PC-3 (cell line): Measurements from ENCODE around the gene SLC39A11. TPM values are rescaled to one million over a fixed set of nuclear protein-coding genes. Genes with fewer than 3 reads are reported as not detected.
A peak's percentile ranks its signal among the peaks of the same experiment; 100 is the strongest.

Experiments
- ATAC-seq: fragments of 200-7000 bp; cut with Tn5 transposase; 2 replicates; pipeline ENCODE4 v1.9.1; 2020; ENCODE audit warnings: mild to moderate bottlenecking, moderate library complexity
- BruUV-seq: library from RNA; stranded (reverse); fragments of 400-500 nt; replicated peaks from 2 replicates; lab custom pipeline; 2021; lab: Mats Ljungman, UMichigan
- CTCF ChIA-PET: fragments of 300-600 bp; sonication (Branson Sonifier 250); formaldehyde crosslinking; loops from one replicate; lab custom pipeline; 2022; ENCODE audit warnings: antibody characterized with exemption; lab: Charles Lee
- POLR2A ChIA-PET: fragments of 300-600 bp; sonication (Branson Sonifier 250); formaldehyde crosslinking; loops from one replicate; lab custom pipeline; 2022; ENCODE audit warnings: antibody characterized with exemption; ENCODE audit not compliant: unreplicated experiment; lab: Charles Lee
- DNase-seq: peaks from one replicate; pipeline ENCODE4 v3.0.0-alpha.2; 2015
- H2AFZ ChIP-seq: fragments of 300-600 bp; sonication (generic); 2 replicates; pipeline ENCODE4 v1.6.0; 2016; ENCODE audit warnings: antibody characterized with exemption, low read length
- H3F3A ChIP-seq: fragments of 300-600 bp; sonication (generic); one replicate; pipeline ENCODE4 v1.6.0; 2017; ENCODE audit warnings: antibody characterized with exemption, low read length, control low read depth, mild to moderate bottlenecking; ENCODE audit not compliant: unreplicated experiment
- H3K27ac ChIP-seq: fragments of 300-600 bp; sonication (generic); 2 replicates; pipeline ENCODE4 v1.5.1; 2016; ENCODE audit warnings: mild to moderate bottlenecking, low read length
- H3K27me3 ChIP-seq: fragments of 300-600 bp; sonication (generic); 2 replicates; pipeline ENCODE4 v1.6.1; 2016; ENCODE audit warnings: low read length, mixed read lengths
- H3K36me3 ChIP-seq: fragments of 300-600 bp; sonication (generic); 2 replicates; pipeline ENCODE4 v1.6.1; 2016; ENCODE audit warnings: low read depth, mixed run types, low read length, mixed read lengths
- H3K4me1 ChIP-seq: fragments of 300-600 bp; sonication (generic); 2 replicates; pipeline ENCODE4 v1.5.1; 2016; ENCODE audit warnings: low read length; ENCODE audit not compliant: insufficient read depth
- H3K4me2 ChIP-seq: fragments of 300-600 bp; sonication (generic); 2 replicates; pipeline ENCODE4 v1.6.0; 2016; ENCODE audit warnings: low read length
- H3K4me3 ChIP-seq: fragments of 300-600 bp; sonication (generic); 2 replicates; pipeline ENCODE4 v1.5.1; 2016; ENCODE audit warnings: mild to moderate bottlenecking, low read length, mixed read lengths
- H3K79me2 ChIP-seq: fragments of 300-600 bp; sonication (generic); 2 replicates; pipeline ENCODE4 v1.6.1; 2017; ENCODE audit warnings: low read length, mixed read lengths
- H3K9ac ChIP-seq: fragments of 300-600 bp; sonication (generic); 2 replicates; pipeline ENCODE4 v1.6.0; 2016; ENCODE audit warnings: mild to moderate bottlenecking, low read length
- H3K9me2 ChIP-seq: fragments of 300-600 bp; sonication (generic); replicated peaks from 2 replicates; pipeline ENCODE4 v1.6.1; 2016; ENCODE audit warnings: mixed run types, low read length, mixed read lengths
- H3K9me3 ChIP-seq: fragments of 300-600 bp; sonication (generic); 2 replicates; pipeline ENCODE4 v1.6.1; 2016; ENCODE audit warnings: low read length, mixed read lengths
- H4K20me1 ChIP-seq: fragments of 300-600 bp; sonication (generic); 2 replicates; pipeline ENCODE4 v1.6.1; 2016; ENCODE audit warnings: low read length, mixed read lengths
- CTCF ChIP-seq: fragments of 300-600 bp; sonication (generic); conservative IDR thresholded peaks from 2 replicates; pipeline ENCODE4 v1.5.1; 2017; ENCODE audit warnings: antibody characterized with exemption, low read depth, mild to moderate bottlenecking, low read length
- EZH2 ChIP-seq: fragments of 300-600 bp; sonication (generic); IDR thresholded peaks from one replicate; pipeline ENCODE4 v1.6.1; 2017; ENCODE audit warnings: antibody characterized with exemption, mild to moderate bottlenecking, low read length; ENCODE audit not compliant: unreplicated experiment
- EZH2phosphoT487 ChIP-seq: fragments of 300-600 bp; sonication (generic); IDR thresholded peaks from 2 replicates; pipeline ENCODE4 v1.6.1; 2018; ENCODE audit warnings: mild to moderate bottlenecking, antibody characterized with exemption, low read length, borderline replicate concordance
- intact Hi-C: fragments of 100-400 bp; cut with micrococcal nuclease; formaldehyde crosslinking; loops from 2 replicates; pipeline ENCODE4 v1.9.0; 2023
- total RNA-seq: library from RNA; depleted of rRNA; stranded (reverse); fragments of >200 nt; gene quantifications from 2 replicates; pipeline ENCODE4 v1.2.3, GENCODE V29; 2014

The SLC39A11 gene
- total RNA-seq, 1 experiment from 2014 or later, result 37.7 TPM

- H3K9ac ChIP-seq, result no peak overlapping the region
- no peak for TF ChIP-seq EZH2phosphoT487
- TF ChIP-seq EZH2, result no peak
- no peak for TF ChIP-seq CTCF
- POLR2A ChIA-PET, result no interaction called here
- no peak overlapping the region for H3K4me2 ChIP-seq
- no peak overlapping the region for H3K27ac ChIP-seq
- BruUV-seq, result no TSS peak
- H3K4me1 ChIP-seq, result no peaks in the 10 kb centered on the region
- no peak overlapping the region for H2AFZ ChIP-seq
- H3K4me3 ChIP-seq, result no peak overlapping the region
- DNase-seq (no peak), ATAC-seq (no peak)
- H4K20me1 ChIP-seq, result no peaks in the 10 kb centered on the region
- H3K79me2 ChIP-seq, result no peaks in the 10 kb centered on the region
- CTCF ChIA-PET, result no interaction called here
- H3K9me2 ChIP-seq, result no peaks in the 10 kb centered on the region
- H3K36me3 ChIP-seq, result no peaks in the 10 kb centered on the region
- no peaks in the 10 kb centered on the region for H3F3A ChIP-seq
- no peaks in the 10 kb centered on the region for H3K27me3 ChIP-seq
- intact Hi-C loops, result no loop called here
- no peaks in the 10 kb centered on the region for H3K9me3 ChIP-seq
Measured at GRCh38 chr17:72954579-72954978, 137.9 kb downstream of the SLC39A11 start.

GRCh38 chr17:72953621-72954020 is 138.9 kb downstream of the SLC39A11 start:
- no TSS peak for BruUV-seq
- TF ChIP-seq CTCF (no peak), EZH2 (no peak), EZH2phosphoT487 (no peak)
- H3K9me2 ChIP-seq, result no peaks in the 10 kb centered on the region
- H2AFZ ChIP-seq, result no peak overlapping the region
- H3K79me2 ChIP-seq, result no peaks in the 10 kb centered on the region
- H3K4me1 ChIP-seq, result no peaks in the 10 kb centered on the region
- intact Hi-C loops, result no loop called here
- ChIA-PET POLR2A (no interaction called here), CTCF (no interaction called here)
- no peaks in the 10 kb centered on the region for H3K36me3 ChIP-seq
- DNase-seq, result peak; percentile 55
- H3K27me3 ChIP-seq, result no peaks in the 10 kb centered on the region
- H3F3A ChIP-seq, result no peaks in the 10 kb centered on the region
- H3K4me2 ChIP-seq, result no peak overlapping the region
- ATAC-seq, result peak; percentile 52
- H3K4me3 ChIP-seq, result no peak overlapping the region
- no peak overlapping the region for H3K9ac ChIP-seq
- H3K27ac ChIP-seq, result no peak overlapping the region
- H3K9me3 ChIP-seq, result no peaks in the 10 kb centered on the region
- no peaks in the 10 kb centered on the region for H4K20me1 ChIP-seq

- Histone ChIP-seq H3K9me2 (no peaks in the 10 kb centered on the region), H3F3A (no peaks in the 10 kb centered on the region), H3K36me3 (no peaks in the 10 kb centered on the region), H3K4me2 (no peak overlapping the region), H3K27me3 (no peaks in the 10 kb centered on the region), H3K4me1 (no peaks in the 10 kb centered on the region), H3K79me2 (no peaks in the 10 kb centered on the region), H4K20me1 (no peaks in the 10 kb centered on the region), H2AFZ (no peak overlapping the region), H3K4me3 (no peak overlapping the region), H3K27ac (no peak overlapping the region), H3K9ac (no peak overlapping the region), H3K9me3 (no peaks in the 10 kb centered on the region)
- TF ChIP-seq CTCF (no peak), EZH2 (no peak), EZH2phosphoT487 (no peak)
- intact Hi-C loops, result no loop called here
- ATAC-seq (no peak), DNase-seq (no peak)
- BruUV-seq, result no TSS peak
- ChIA-PET CTCF (interaction anchor here (1.0 kb wide), 1 partner anchor 22 kb away, joined by 3 read pairs; no protein-coding TSS in a partner anchor), POLR2A (no interaction called here)
Measured at GRCh38 chr17:72952641-72953315, 139.7 kb downstream of the SLC39A11 start.
